ENCODE measurements around the gene NCKAP5.

NCKAP5 gene

DNA sequence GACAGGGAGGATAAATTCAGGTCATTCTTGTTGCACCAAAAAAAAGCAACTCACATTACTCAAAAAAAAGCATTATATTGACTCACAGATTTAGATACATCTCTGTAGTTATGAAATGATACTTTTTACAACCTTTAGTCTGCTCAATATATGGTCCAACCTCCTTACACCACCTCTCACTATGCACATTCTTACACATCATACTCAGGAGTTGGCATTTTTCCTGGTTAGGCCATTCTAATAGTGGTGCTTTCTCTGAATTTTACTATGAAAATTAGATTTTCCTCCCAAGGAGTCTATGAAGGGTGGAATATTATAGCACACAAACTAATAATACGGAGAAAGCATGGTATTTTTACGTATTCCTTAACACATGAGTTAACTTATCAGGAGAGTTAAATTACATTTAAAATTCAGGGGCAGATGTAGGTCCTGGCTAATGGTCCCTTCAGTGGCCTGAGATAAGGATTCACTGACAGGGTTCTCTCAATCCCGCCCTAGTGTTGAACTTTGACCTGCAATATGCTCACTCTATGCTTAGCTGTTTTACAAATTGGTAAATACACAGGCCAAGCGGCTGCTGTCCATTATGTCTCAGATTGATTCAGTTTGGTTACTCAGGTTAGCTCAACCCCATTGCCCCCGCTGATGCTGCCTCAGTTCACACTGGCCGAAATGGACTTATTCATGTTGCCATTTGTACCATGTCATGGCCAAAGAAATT, 153.6 kb downstream of the NCKAP5 start:
- no peak for DNase-seq (ENCODE audit: low read depth)
- H3K4me3 ChIP-seq (ENCODE audit: low read depth, low read length) = no peak overlapping the region

DNA sequence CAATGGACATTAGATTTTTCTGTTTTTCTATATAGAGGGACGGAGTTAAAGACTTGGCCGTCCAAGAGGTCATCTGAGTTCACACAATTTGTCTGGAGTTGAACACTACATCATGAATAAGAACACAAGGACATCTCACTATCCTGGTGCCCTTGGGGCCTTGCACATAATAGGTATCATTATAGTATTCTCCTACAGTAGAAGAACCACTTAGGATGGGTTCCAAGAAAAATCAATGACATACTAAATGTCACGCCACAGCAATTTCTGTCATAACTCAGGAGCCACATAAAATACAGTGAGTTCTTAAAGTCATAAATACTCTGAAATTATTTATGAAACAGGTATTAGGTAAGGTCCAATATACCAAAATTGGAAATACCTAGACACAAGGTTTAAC, 154.4 kb downstream of the NCKAP5 start:
- no peak overlapping the region for H3K4me3 ChIP-seq (ENCODE audit: low read depth, low read length)
- no peak for DNase-seq (ENCODE audit: low read depth)

DNA sequence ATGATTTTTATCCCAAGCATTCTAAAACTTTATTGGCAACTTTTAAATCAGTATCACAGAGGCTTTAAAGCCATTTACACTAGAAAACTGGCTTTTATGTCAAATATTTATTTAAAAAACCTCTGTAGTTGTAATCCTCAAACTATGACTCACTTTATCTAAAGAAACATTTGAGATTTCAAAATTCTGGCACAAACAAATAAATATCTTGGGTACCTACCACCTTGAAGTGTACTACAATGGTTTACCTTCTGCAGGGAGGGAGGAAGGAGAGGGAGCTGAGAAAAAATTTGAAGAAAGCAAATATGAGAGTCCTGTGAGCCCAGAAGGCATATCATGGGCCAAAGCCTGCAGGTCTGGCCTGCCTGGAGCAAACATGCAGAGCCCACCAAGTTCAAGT, 155.6 kb downstream of the NCKAP5 start:
- H3K4me3 ChIP-seq (ENCODE audit: low read depth, low read length) = no peak overlapping the region
- no peak for DNase-seq (ENCODE audit: low read depth)

DNA sequence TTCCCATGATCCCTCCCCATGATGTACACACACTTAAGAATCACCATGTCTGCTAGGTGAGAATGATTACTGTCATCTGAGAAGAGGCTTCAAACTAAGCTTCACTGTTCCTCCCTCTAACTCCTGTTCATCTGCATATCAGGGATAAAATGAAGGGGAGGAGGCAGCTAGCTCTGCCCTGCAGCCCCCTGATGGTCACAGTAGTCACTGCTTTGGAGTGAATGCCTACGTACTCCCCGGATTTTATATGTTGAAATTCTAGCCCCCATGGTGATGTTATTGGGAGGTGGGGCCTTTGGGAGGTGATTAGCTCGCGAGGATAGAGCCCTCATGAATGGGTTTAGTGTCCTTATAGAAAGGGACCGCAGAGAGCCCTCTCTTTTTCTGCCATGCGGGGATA, 156.4 kb downstream of the NCKAP5 start:
- no peak overlapping the region for H3K4me3 ChIP-seq (ENCODE audit: low read depth, low read length)
- no peak for DNase-seq (ENCODE audit: low read depth)

DNA sequence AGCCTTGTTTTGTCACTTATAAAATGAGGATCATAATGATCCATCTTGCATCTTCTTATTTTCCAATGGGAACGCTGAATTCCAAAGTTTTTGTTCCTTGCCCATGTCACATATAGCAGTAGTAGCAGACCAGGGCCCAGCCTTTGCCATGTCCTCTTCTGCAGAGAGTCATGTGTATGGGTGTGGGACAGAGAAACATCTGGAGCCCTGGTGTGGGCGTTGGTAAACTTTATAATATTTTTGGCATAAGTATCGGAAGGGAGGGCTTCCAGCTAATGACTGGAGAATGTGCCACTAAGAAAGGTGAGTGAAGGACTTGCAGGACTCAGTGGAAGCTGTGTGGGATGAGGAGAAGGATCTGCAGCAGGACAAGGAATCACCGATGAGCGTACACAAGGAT, 157.2 kb downstream of the NCKAP5 start:
- no peak for DNase-seq (ENCODE audit: low read depth)
- no peak overlapping the region for H3K4me3 ChIP-seq (ENCODE audit: low read depth, low read length)

DNA sequence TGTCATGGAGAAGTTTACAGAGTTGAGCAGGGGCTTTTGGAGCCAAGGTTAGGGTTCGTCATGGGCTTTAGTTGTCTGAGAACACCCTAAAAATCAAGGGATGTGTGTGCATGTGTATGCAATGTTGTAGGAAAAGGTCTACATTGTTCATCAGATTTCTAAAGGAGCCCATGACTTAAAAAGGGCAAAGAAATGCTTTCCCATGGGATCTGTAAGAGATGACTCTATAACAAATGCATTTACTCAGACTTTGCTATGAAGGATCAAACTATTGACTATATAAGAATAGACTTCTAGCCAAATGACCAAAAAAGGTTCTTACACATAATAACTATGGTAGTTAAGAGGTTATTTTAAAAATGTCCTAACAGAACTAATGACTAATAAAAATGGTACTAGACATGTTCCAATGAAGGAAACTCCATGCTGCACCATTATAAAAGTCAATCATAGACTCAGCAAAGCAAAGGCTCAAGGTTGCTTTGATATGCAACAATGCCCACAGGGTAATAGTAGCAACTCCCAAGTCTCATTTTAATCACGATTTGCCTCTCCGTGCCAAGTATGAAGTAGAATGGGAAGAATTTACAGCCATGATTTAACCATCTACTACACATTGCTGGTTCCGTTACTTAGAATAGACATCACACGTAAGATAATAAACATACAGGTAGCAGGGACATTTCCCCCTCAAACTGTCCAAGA, 158.5 kb downstream of the NCKAP5 start:
- no peak overlapping the region for H3K4me3 ChIP-seq (ENCODE audit: low read depth, low read length)
- DNase-seq (ENCODE audit: low read depth) = no peak

- no peak for DNase-seq (ENCODE audit: low read depth)
- H3K4me3 ChIP-seq (ENCODE audit: low read depth, low read length) = no peak overlapping the region
These were observed 159.6 kb downstream of the NCKAP5 start for GRCh38 chr2:133408671-133409070.

GRCh38 chr2:133407341-133407740, 160.9 kb downstream of the NCKAP5 start:
- DNase-seq (ENCODE audit: low read depth) = no peak
- H3K4me3 ChIP-seq (ENCODE audit: low read depth, low read length) = no peak overlapping the region

GRCh38 chr2:133405252-133405651, 163.0 kb downstream of the NCKAP5 start:
- H3K4me3 ChIP-seq (ENCODE audit: low read depth, low read length) = no peak overlapping the region
- DNase-seq (ENCODE audit: low read depth) = no peak

- no peak for DNase-seq (ENCODE audit: low read depth)
- no peak overlapping the region for H3K4me3 ChIP-seq (ENCODE audit: low read depth, low read length)
These were observed 167.9 kb downstream of the NCKAP5 start for GRCh38 chr2:133400411-133400810.

GRCh38 chr2:133393895-133394294, 174.4 kb downstream of the NCKAP5 start:
- no peak for DNase-seq (ENCODE audit: low read depth)
- no peak overlapping the region for H3K4me3 ChIP-seq (ENCODE audit: low read depth, low read length)

- DNase-seq (ENCODE audit: low read depth) = peak; percentile 34
- H3K4me3 ChIP-seq (ENCODE audit: low read depth, low read length) = no peak overlapping the region
These were observed 178.1 kb downstream of the NCKAP5 start for GRCh38 chr2:133390156-133390555.

GRCh38 chr2:133389569-133389968, 178.7 kb downstream of the NCKAP5 start:
- H3K4me3 ChIP-seq (ENCODE audit: low read depth, low read length) = no peak overlapping the region
- DNase-seq (ENCODE audit: low read depth) = no peak

DNA sequence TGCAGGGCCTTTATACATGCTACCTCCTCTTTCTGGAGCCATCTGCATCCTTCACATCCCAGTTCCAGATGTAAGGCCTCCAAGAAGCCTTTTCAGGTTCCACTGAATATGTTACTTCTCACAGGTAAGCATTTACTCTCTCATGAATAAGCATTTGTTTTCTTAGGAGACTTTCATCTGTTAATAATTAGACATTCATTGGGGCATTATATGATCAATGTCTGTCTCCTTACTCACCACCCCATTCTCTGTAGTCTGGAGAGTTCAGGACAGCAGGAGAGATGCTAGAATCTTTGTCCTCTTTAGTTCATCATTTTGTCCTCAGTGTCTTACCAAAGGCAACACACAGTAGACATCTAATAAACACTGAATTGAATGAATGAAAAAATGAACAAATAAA, 185.7 kb downstream of the NCKAP5 start:
- H3K4me3 ChIP-seq (ENCODE audit: low read depth, low read length) = no peak overlapping the region
- DNase-seq (ENCODE audit: low read depth) = no peak

DNA sequence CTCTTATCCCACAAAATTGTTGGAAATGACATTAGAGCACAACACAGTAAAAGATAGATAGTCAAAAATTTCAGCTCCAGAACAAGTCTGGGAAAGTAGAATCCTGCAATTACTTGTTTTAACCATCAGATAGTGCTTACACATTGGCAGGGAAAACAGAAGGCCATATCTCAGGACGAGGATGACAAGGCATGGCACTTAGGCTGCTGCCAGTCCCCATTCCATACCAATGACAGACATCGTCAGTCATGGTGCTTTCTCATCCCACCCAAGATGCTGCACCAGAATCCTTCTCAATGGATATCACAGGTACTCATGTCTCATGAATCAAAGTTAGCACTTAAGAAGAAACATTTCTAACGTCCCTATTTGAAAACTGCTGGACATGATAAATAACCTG, 187.3 kb downstream of the NCKAP5 start:
- H3K4me3 ChIP-seq (ENCODE audit: low read depth, low read length) = no peak overlapping the region
- DNase-seq (ENCODE audit: low read depth) = no peak

DNA sequence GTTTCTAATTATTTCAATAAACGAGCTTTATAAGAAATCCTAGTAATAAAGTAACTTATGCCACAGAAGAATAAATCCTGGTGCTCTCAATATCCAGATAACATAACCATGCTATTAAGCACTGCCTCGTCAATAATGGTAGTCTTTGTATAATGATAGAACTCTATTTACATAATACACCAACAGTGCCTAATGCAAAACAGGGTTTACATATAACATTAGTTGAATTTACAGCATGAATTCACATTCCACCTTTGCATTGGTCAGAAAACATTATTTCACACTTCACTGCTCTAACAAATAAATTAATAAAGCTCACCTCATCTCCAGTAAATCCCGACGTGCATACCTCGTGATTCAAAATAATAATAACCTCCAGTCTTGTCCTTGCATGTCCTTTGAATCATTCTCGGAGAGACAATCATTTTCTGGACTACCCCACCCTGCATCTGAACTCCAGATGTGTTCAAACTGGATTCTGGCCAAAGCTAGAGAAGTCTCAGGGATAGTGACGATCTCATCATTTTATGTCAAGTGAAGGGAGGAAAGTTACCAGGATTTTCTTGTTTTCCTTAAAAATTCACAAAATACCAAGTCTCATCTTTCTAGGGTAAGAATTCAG, 189.2 kb downstream of the NCKAP5 start:
- no peak overlapping the region for H3K4me3 ChIP-seq (ENCODE audit: low read depth, low read length)
- peak; percentile 2 for DNase-seq (ENCODE audit: low read depth)

GRCh38 chr2:133378386-133378785, 189.9 kb downstream of the NCKAP5 start:
- no peak overlapping the region for H3K4me3 ChIP-seq (ENCODE audit: low read depth, low read length)

DNA sequence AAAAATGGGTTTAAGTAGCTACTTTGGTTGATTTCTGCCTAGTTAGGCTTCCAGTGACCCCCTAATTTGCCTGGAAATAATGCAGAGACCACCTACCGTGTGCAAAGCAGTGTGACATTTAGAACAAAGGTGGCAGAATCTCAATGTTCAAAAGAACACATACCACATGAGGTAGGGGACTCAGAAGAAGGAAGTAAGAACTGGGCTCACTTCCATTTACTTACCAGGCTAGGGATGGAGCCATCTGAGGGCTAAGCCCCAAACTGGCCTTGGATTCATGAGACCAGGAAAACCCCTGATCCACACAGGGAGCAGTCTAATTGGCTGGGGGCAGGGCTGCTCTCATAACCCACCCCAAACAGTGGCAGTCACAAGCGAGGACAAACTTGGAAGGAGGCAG, 190.7 kb downstream of the NCKAP5 start:
- DNase-seq (ENCODE audit: low read depth) = no peak
- no peak overlapping the region for H3K4me3 ChIP-seq (ENCODE audit: low read depth, low read length)

More at GRCh38 chr2:133378386-133378785, 189.9 kb downstream of the NCKAP5 start:
- DNase-seq (ENCODE audit: low read depth) = no peak

GRCh38 chr2:133377021-133377481, 191.2 kb downstream of the NCKAP5 start:
- no peak overlapping the region for H3K4me3 ChIP-seq (ENCODE audit: low read depth, low read length)
- DNase-seq (ENCODE audit: low read depth) = no peak

GRCh38 chr2:133374781-133375180, 193.5 kb downstream of the NCKAP5 start:
- H3K4me3 ChIP-seq (ENCODE audit: low read depth, low read length) = no peak overlapping the region
- no peak for DNase-seq (ENCODE audit: low read depth)

DNA sequence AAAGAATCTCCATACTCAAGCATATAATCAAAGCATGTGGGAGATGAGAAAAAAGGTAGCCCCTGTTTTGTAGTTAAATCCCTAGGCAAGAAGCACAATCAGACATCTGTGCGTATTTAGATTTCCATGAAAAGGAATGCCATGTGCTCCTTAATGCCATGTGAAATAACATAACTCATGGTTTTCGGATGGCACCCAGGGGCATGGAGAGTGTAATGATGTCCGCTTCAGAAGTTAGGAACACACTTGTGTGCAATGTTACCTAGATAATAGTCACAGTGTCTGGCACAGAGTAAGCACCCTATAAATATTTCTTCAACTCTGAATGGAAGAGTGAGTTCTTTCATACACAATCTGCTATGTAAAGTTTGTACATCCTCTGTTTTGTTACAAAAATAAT, 197.0 kb downstream of the NCKAP5 start:
- no peak for DNase-seq (ENCODE audit: low read depth)

More for the DNA sequence above, 197.0 kb downstream of the NCKAP5 start:
- H3K4me3 ChIP-seq (ENCODE audit: low read depth, low read length) = no peak overlapping the region
